GM21360 (cell line): ENCODE measurements around the gene NFKB2.

Experiments used
- ATAC-seq: cut with Tn5 transposase; IDR thresholded peaks from one replicate; pipeline ENCODE4 v1.9.1; 2021; ENCODE audit warnings: mild to moderate bottlenecking, moderate library complexity; ENCODE audit not compliant: unreplicated experiment

NFKB2 gene

DNA sequence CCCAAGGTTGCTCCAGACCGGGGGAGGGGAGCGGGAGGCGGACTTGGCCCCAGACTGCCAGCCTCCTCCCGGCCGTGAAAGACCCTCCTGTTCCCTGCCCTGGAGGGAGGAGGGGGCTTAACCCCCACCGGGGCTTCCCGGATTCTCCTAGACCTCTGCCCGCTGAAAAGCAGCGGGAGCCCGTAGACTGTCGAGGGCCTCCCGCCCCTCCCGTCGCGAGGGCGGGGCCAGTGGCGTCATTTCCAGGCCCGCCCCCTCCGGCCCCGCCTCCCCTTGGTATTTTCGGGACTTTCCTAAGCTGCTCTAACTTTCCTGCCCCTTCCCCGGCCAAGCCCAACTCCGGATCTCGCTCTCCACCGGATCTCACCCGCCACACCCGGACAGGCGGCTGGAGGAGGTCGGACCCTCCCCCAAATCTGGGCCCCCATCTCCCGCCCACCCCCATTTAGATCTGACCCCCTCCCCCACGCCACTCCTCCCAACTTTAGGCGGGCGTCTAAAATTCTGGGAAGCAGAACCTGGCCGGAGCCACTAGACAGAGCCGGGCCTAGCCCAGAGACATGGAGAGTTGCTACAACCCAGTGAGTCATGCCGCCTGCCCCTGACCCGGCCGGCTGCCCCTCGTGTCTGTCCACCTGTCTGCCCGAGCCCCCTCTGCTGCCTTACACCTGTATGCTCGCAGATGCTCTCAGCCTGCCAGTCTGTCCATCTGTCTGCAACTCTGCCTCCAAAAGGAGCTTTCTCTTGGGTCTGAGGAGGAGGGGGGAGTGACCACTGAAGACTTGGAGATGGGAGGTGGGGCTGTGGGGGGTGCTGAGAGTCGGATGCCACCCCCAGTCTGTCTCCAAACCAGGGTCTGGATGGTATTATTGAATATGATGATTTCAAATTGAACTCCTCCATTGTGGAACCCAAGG lies at the start of gene NFKB2:
NFKB2 (plus strand) TSS at position 306 of the 917 bp plus-strand sequence; CDS start at position 561, 255 bp downstream.
- ATAC-seq, result peak; percentile 32

DNA sequence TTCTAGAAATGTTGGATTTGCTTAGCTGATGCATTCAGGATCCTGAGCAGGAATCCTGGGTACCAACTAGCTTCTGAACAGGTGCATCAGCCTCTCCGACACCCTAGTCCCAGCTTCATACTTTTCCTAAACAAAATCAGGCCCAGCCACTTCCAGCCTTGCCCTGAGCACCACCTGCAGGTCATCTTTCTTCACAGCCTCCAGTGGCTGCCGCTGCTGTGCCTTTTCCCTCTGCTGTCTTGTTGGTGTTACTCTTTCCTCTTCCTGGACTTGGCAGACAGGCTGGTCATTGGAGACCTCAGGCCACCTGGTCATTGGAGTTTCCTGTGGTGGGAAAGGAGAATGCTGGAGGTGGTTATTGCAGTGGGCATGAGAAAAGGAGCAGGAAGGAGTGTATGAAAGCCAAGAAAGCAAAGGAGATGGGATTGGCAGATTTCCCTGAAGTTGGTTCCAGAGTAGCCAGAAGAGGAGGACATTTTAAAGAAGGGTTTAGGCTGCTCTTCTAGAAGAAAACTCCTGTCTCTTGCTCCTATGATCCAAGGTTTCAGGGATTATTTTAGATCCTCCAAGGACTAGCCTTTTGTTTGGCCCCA lies 48.2 kb upstream of the NFKB2 start:
- no peak for ATAC-seq

DNA sequence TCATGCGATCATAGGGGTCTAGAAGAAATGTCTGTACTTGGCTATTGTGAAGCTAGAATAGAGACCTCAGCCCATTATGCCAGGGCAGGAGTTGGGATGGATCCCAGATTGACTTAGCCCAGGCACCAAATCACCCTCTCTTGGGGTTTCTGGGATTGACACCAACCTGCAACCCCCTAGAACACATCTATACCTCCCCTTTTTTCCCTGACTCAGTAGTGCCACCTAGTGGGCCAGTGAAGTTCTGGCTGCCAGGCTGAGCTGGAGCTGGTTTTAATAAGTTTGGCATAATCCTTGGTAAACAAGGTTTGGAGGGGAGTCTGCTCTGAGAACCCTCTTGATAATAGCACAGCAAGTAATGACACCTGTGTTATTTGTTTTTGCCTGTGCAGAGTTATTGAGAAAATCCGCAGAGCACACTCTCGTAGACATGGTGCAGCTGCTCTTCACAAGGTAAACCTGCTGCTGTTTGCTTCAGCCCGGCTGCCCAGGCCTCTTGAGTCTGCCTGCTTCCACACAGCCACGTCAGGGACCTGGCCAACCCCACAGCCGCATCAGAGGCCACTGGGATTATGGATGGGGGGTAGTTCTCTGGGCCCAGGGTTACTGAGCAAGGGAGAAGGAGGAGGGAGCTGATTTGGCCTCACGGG lies 43.3 kb upstream of the NFKB2 start:
- ATAC-seq, result no peak

DNA sequence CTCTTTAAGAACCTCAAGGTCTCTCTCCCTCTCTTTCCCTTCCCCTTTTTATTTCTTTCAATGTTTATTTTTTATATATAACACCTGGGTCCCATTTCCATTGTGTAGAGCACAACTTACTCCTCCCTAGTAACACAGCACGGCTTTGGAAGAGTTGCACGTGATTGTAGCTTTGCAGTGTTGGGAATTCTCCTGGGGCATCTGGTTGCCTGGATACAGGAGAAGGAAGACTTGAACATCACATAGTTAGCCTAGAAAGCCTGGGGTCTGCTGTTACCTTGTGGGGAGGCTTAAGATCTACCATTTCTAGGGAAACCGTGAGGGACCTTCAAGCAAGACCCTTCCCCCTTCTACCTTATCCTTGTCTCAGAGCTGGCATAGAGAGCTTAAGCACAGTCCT lies 41.1 kb upstream of the NFKB2 start:
- no peak for ATAC-seq

DNA sequence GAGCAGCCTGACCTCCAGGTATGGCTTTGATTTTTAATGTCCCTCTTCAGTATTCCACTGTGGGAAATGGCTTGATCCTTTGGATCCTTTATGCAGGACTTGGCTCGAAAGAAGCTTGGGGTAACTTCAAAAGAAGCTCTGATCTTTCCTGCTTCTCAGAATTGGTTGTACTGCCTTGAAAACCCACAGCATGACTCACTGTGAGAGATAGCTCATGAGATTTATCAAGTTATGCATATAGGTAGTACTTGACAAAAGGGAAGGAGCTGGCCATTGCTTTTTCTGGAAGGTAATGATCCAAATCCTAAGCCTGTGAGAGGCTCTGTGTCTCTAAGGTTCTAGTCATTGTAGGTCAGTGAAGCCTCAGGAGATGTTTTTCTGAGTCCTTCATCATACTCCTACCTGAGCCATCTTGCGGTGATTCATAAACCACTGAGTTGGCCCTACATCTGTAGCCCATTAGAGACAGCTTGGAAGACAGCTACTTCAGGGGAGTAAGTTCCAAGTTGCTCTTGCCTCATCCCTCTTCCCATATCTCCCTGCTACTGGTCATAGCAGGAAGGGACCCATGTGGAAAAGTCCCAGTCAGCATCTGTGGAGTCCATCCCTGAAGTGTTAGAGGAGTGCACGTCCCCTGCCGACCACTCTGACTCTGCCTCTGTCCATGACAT lies 36.7 kb upstream of the NFKB2 start:
- no peak for ATAC-seq

DNA sequence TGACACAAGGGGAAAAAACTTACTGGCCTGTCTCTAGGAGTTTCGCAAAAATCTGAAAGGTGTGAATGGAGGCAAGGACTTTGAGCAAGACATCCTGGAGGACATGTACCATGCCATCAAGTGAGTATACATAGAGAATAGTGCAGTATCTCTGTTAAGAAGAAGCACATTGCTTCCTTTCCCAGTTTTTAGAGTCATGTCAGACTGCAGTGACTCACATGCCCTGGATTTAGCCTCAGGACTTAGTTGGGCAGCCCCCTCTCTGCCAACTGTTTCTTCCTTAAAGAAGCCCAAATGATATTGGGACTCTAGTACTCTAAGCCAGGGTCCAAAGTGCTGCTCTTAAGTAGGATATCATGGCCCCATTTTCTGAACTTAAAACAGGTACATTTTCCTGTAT lies 28.1 kb upstream of the NFKB2 start:
- ATAC-seq, result no peak

DNA sequence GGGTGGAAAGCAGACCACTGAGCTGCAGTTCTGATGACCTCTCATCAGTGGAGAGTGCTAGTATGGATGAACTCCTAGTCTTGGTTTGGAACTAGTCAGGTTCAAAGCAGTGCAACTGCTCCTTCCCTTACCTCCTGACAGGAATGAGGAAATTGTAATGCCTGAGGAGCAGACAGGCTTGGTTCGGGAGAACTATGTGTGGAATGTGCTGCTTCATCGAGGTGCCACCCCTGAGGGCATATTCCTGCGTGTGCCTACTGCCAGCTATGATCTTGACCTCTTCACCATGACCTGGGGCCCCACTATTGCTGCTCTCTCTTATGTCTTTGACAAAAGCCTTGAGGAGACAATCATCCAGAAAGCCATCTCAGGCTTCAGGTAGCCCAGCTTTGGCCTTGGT lies 27.4 kb upstream of the NFKB2 start:
- ATAC-seq, result no peak

DNA sequence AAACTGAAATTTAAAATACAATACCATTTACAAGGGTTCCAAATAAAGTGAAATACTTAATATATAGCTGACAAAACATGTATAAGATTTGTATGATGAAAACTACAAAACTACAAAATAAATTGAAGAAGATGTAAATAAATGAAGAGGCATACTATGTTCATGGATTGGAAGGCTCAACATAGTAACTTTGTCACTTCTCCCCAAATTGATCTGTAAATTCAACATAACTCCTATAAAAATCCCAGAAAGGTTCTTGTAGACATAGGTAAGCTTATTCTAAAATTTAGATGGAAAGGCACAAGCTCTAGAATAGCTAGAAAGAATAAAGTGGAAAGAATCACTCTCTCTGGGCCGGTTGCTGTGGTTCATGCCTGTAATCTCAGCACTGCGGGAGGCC lies 24.2 kb upstream of the NFKB2 start:
- ATAC-seq, result no peak

DNA sequence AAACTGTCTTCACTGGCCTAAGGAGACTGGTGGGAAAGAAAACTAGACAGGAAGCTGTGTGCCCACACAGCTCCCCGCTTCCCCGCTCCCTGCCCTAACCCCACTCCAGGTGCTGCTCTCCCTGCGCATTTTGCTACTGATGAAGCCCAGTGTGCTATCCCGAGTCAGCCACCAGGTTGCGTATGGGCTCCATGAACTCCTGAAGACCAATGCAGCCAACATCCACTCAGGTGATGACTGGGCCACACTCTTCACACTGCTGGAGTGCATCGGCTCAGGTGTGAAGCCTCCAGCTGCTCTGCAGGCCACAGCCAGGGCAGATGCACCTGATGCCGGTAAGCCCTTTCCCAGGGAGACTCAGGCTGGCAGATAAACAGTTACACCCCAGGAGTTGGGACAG lies 20.3 kb upstream of the NFKB2 start:
- ATAC-seq, result no peak

DNA sequence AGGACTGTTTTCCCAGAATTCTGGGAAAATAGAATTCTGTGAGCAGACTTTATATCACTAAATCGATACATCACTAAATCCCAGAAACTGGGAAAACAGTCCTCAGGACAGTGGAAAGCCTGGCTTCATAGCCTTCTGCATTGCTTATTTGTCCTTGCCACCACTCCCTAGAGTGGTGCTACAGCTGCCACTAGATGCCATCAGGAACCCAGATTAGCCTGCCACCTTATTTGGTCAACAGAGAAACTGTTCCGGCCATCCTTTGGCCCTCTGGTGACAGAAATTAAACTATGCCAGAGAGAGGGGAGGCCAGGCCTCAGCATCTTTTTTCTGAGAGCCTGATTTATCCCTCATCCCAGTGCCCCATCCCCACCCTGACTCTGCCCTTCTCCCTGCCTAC lies 19.6 kb upstream of the NFKB2 start:
- no peak for ATAC-seq

DNA sequence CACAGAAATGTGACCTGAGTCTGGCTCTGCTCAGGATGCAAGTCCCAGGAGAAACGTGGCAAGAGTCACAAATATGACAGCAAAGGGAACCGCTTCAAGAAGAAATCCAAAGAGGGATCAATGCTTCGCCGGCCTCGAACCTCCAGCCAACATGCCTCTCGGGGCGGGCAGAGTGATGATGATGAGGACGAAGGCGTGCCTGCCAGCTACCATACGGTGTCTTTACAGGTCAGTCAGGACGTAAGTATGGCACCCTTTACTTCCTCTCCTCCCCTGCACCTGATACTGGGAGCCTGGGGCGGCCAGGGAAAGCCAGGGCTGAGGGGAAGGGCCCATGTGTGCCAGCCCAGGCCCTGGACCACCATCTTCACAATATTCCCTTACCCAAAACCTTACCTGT lies 18.6 kb upstream of the NFKB2 start:
- no peak for ATAC-seq

DNA sequence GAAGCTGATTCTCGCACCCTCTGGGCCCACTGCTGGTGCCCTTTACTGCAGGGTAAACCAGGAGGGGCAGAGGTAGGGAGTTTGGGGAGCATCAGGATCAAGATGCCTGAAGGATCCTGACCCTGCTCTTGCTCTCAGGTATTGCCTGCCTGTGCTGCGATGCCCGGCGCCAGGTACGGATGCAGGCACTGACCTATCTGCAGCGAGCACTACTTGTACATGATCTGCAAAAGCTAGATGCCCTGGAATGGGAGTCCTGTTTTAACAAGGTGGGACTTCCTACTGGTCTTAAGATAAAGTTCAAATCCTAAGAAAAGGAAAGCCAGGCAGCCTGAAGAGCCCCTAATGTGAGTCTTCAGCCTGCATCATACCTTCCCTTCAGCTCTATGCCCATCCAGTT lies 16.1 kb upstream of the NFKB2 start:
- no peak for ATAC-seq

DNA sequence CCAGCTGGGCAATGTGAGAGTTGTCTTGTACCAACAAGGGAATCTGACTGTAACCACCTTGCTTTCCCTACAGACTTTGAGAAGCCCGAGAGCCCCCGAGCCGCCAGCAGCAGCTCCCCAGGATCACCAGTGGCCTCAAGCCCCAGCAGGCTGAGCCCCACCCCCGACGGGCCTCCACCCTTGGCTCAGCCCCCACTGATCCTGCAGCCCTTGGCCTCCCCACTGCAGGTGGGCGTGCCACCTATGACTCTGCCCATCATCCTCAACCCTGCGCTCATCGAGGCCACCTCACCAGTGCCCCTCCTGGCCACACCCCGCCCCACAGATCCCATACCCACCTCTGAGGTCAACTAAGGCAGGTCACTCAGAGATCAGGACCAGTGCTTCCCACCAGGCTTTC lies 13.5 kb upstream of the NFKB2 start:
- ATAC-seq, result no peak

DNA sequence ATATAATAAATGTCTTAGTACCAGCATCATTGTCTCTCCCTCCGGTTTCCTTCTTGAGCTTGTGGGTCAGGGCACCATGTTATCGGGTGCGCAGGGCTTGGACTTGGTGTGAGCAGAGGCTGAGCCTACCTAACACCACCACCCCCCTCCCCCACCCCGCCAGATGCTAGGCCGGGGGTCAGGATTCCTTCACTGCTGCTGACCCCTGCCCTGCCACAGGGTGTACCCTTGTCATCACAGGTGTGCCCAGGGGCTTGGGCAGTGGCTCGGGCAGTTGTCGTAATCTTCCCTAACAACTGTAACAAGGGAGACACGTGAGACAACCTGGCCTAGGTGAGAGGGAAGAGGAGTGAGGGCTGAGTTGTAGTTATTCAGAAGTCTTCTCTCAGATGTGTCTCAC lies 12.6 kb upstream of the NFKB2 start:
- ATAC-seq, result no peak

DNA sequence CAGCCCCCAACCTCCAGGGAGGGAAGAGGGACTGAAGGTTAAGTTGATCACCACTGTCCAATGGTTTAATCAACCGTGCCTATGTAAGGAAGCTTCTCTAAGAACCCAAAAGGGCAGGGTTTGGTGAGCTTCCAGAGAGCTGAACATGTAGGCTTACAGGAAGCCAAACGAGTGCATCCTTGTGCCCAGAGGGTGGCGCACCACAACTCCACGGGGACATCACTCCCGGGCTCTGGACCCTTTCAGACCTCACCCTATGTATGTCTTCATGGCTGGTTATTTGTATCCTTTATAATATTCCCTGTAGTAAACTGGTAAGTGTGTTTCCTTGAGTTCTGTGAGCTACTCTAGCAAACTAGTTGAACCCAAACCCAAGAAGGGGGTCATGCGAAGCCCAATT lies 11.5 kb upstream of the NFKB2 start:
- ATAC-seq, result no peak

DNA sequence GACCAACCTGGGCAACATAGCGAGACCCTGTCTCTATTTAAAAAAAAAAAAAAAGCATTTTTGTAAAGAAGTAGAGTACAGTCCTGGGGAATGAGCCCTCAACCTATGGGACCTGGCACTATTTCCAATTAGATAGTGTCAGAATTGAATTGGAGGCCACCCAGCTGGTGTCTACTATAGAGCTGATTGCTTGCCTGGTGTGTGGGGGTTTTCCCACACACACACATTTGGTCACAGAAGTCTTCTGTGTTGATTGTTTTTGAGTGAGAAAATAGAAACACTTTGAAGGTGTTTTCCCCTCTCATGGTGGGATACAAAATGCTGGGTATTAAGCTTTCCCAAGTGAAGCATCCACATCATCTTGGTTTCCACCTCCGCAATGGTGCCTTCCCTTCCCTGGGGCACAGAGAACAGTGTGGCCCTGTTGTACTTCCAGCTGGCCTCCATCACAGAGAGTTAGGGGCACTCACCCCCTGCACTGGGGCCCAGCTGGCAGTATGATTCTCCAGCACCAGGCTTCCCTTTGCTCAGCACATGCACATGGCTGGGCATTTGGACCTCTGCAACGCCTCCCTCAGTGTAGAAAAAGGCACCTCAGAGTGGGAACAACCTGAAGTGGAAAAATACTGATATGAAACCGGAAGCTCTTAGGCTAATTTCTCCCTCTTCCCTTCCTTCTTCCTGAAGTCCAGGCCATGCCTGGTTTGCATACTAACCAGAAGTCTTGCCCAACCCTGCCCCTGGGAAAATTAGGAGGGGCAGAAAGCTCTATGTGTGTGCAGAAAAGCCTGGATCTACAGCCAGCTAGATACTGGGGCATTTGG lies 10.7 kb upstream of the NFKB2 start:
- no peak for ATAC-seq

DNA sequence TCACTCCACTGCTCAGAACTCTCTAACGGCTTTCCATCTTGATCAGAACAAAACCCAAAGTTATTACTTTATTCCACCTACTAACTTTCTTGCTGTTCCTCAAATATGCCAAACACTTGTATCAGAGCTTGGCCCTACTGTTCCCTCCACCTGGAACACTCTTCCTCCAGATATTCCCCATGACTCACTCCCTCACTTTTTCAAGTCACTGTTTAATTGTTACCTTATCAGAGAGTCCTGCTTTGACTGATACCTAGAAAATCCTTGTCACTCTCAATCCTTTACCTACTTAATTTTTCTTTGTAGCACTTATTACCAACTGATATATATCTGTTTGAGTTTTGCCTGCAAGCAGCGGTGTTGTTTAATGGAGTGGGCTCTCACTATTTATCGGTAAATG lies 5.6 kb upstream of the NFKB2 start:
- no peak for ATAC-seq

DNA sequence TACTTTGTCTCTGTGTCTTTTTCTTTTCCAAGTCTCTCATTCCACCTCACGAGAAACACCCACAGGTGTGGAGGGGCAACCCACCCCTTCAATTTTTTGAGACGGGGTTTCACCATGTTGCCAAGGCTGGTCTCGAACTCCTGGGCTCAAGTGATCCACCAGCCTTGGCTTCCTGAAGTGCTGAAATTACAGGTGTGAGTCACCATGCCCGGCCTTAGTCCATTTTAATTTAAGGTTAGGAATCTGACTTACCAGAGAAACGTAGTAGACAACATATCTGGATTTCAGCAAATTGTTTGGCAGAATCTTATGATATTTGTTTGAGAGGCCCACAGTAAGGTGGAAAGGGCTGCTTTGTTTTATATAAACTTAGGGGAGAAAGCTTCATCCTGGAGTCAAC lies 3.2 kb upstream of the NFKB2 start:
- no peak for ATAC-seq

DNA sequence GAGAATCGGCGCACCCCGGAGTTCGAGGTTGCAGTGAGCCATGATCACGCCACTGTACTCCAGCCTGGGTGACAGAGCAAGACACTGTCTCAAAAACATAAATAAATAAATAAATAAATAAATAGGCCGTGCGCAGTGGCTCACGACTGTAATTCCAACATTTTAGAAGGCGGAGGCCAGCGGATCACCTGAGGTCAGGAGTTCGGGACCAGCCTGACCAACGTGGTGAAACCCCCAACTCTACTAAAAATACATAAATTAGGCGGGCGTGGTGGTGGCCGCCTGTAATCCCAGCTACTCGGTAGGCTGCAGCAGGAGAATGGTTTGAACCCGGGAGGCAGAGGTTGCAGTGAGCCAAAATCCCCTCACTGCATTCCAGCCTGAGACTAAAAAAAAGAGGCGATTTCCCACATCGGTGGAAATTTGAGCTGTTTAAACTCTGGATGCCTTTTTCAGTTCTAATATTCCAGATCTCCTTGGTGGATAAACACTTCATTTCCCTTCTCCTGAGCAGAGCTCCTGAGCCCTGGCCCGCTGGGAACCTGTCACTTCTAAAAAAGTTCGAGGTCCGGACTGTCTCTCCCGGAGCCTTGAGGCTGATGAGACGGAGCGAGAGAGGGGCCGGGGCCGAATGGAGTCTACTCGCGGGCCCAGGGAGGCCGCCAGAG lies 2.0 kb upstream of the NFKB2 start:
- ATAC-seq, result no peak
